Measurements from ENCODE around the gene SLC35A3. TPM values are rescaled to one million over a fixed set of nuclear protein-coding genes. Genes with fewer than 3 reads are reported as not detected.

The SLC35A3 gene
- total RNA-seq, 3 donors from 2014 or later (not counting 1 experiment from before 2014, with no cell fraction given), result 40.2 to 49.8 (median 43.1) TPM

DNA sequence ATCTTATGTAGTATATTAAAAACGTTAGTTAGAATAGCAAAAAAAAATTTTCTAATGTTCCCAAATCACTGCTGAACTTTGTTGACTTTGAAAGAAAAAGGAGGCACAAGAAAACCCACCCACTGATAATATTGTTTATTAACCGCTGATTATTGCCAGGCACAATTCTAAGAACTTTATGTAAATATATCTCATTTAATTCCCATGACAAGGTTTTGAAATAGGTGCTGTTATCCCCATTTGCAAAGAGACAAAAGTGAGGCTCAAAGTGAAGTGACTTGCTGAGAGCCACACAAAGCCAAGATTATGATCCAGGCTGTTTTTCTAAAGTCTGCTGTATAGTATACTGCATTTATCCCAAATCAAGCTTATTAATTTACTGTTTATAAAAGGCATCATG, 106.5 kb downstream of the SLC35A3 start:
- Histone ChIP-seq H3K9me3 (ENCODE audit: control insufficient read depth, insufficient read depth, low read length) (no peaks in the 10 kb centered on the region), H3K36me3 (ENCODE audit: control insufficient read depth, insufficient read depth, low read length) (peaks cover 69% of the 10 kb centered on the region), H3K4me3 (ENCODE audit: low read length) (no peak overlapping the region), H3K27ac (ENCODE audit: low read length) (no peak overlapping the region), H3K27me3 (ENCODE audit: control insufficient read depth, insufficient read depth, low read length) (no peaks in the 10 kb centered on the region), H3K4me1 (ENCODE audit: control insufficient read depth, insufficient read depth, low read length) (no peaks in the 10 kb centered on the region)
- no CpG with 5 or more reads among the region's 2 CpGs for WGBS (ENCODE audit: insufficient coverage)
- DNase-seq (no peak), ATAC-seq (no peak)
- H3K9me3 Mint-ChIP-seq, result no peaks in the 10 kb centered on the region
- peaks cover 24% of the 10 kb centered on the region for H3K36me3 Mint-ChIP-seq
- intact Hi-C loops (cut with micrococcal nuclease), result no loop called here
- H3K4me1 Mint-ChIP-seq, result peaks cover 0 to 18% of the 10 kb centered on the region in 2 donors
- no peak overlapping the region for H3K4me3 Mint-ChIP-seq
- H3K27me3 Mint-ChIP-seq (ENCODE audit: low read depth in 2 of 2), result no peaks in the 10 kb centered on the region
- H3K27ac Mint-ChIP-seq, result peak overlapping the region in 1 of 2 donors; percentile 51
- no peak for TF ChIP-seq CTCF (IDR thresholded peaks at IDR 0.05)

DNA sequence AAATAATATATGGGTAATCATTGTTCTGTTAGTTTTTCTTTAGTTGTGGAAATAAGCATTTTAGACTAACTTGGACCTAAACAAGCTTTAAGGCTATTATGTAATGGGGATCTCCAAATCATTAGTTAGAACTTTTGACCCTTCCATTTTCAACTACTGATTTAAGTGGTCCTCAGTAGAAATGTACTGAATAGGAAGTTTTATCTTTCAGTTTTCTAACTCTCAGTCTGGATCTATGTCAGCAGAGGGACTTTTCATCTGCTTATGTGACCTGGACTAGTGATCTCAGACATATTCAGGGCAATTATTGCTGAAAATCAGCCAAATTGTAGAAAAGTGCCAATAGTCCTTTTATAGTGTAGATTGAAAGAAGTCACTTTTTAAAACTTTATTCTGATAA, 106.9 kb downstream of the SLC35A3 start:
- no peaks in the 10 kb centered on the region for H3K4me1 ChIP-seq (ENCODE audit: control insufficient read depth, insufficient read depth, low read length)
- H3K4me3 ChIP-seq (ENCODE audit: low read length), result no peak overlapping the region
- no peak for ATAC-seq
- Mint-ChIP-seq H3K4me1 (peaks cover 0 to 14% of the 10 kb centered on the region in 2 donors), H3K27me3 (ENCODE audit: low read depth in 2 of 2) (no peaks in the 10 kb centered on the region), H3K27ac (peak overlapping the region in 1 of 2 donors; percentile 51), H3K9me3 (no peaks in the 10 kb centered on the region), H3K4me3 (no peak overlapping the region), H3K36me3 (peaks cover 20% of the 10 kb centered on the region)
- no peaks in the 10 kb centered on the region for H3K9me3 ChIP-seq (ENCODE audit: control insufficient read depth, insufficient read depth, low read length)
- H3K27ac ChIP-seq (ENCODE audit: low read length), result no peak overlapping the region
- no peaks in the 10 kb centered on the region for H3K27me3 ChIP-seq (ENCODE audit: control insufficient read depth, insufficient read depth, low read length)
- intact Hi-C loops (cut with micrococcal nuclease), result no loop called here
- H3K36me3 ChIP-seq (ENCODE audit: control insufficient read depth, insufficient read depth, low read length), result peaks cover 68% of the 10 kb centered on the region
- DNase-seq, result no peak
- TF ChIP-seq CTCF (IDR thresholded peaks at IDR 0.05), result no peak

DNA sequence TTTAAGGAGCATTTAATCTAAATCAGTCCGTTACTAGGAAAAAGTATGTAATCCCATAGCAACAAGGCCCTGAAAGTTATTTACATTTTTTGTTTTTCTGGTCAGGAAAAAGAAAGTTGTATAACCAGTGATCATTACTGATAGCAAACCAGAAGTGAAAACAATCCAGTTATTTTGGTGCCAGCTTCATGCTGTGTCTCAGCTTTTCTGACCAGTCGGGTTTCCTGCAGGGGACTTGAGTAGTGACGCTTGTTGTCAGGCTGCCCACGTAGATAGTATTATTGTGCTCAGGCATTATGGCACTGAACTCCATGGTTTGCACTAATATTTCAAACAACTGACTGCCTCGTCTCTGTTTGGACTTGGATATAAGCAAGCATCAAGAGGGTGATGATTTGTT, 107.7 kb downstream of the SLC35A3 start:
- Histone ChIP-seq H3K27me3 (ENCODE audit: control insufficient read depth, insufficient read depth, low read length) (no peaks in the 10 kb centered on the region), H3K4me1 (ENCODE audit: control insufficient read depth, insufficient read depth, low read length) (no peaks in the 10 kb centered on the region), H3K27ac (ENCODE audit: low read length) (no peak overlapping the region), H3K36me3 (ENCODE audit: control insufficient read depth, insufficient read depth, low read length) (peaks cover 68% of the 10 kb centered on the region), H3K9me3 (ENCODE audit: control insufficient read depth, insufficient read depth, low read length) (no peaks in the 10 kb centered on the region), H3K4me3 (ENCODE audit: low read length) (no peak overlapping the region)
- Mint-ChIP-seq H3K36me3 (peaks cover 12% of the 10 kb centered on the region), H3K27me3 (ENCODE audit: low read depth in 2 of 2) (no peaks in the 10 kb centered on the region), H3K4me1 (peaks cover 0 to 8% of the 10 kb centered on the region in 2 donors), H3K9me3 (no peaks in the 10 kb centered on the region), H3K4me3 (no peak overlapping the region), H3K27ac (no peak overlapping the region)
- ATAC-seq (no peak), DNase-seq (no peak)
- no peak for TF ChIP-seq CTCF (IDR thresholded peaks at IDR 0.05)
- 77% methylated on average over 5 of the region's 5 CpGs for WGBS (ENCODE audit: insufficient coverage)
- intact Hi-C loops (cut with micrococcal nuclease), result no loop called here

DNA sequence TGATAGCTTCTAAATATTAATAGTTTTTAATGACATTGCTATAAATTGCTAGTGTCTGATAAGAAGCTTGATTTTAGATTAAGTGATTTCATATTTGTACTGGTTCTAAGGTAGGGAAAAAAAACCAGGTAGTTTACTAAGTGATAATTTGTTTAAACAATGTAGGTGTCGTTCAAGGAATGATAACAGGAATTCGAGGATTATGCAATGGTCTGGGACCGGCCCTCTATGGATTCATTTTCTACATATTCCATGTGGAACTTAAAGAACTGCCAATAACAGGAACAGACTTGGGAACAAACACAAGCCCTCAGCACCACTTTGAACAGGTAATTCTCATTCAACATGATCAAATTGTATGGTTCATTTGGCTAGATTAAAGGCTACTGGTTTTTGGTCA, 110.5 kb downstream of the SLC35A3 start:
- 100% methylated on average over 3 of the region's 3 CpGs for WGBS (ENCODE audit: insufficient coverage)
- ATAC-seq, result no peak

More for the DNA sequence above, 110.5 kb downstream of the SLC35A3 start:
- H3K4me3 ChIP-seq (ENCODE audit: low read length), result no peak overlapping the region
- no peaks in the 10 kb centered on the region for H3K36me3 Mint-ChIP-seq
- H3K9me3 Mint-ChIP-seq, result no peaks in the 10 kb centered on the region
- intact Hi-C loops (cut with micrococcal nuclease), result no loop called here
- DNase-seq, result no peak
- peaks cover 66% of the 10 kb centered on the region for H3K36me3 ChIP-seq (ENCODE audit: control insufficient read depth, insufficient read depth, low read length)
- H3K9me3 ChIP-seq (ENCODE audit: control insufficient read depth, insufficient read depth, low read length), result no peaks in the 10 kb centered on the region
- H3K4me3 Mint-ChIP-seq, result no peak overlapping the region
- TF ChIP-seq CTCF (IDR thresholded peaks at IDR 0.05), result no peak
- H3K27me3 ChIP-seq (ENCODE audit: control insufficient read depth, insufficient read depth, low read length), result no peaks in the 10 kb centered on the region
- H3K4me1 Mint-ChIP-seq, result no peaks in the 10 kb centered on the region
- no peak overlapping the region for H3K27ac Mint-ChIP-seq
- H3K4me1 ChIP-seq (ENCODE audit: control insufficient read depth, insufficient read depth, low read length), result no peaks in the 10 kb centered on the region
- no peak overlapping the region for H3K27ac ChIP-seq (ENCODE audit: low read length)
- H3K27me3 Mint-ChIP-seq (ENCODE audit: low read depth in 2 of 2), result no peaks in the 10 kb centered on the region

Measured in natural killer cell (primary cell).